Mesendoderm (in vitro differentiated cells): ENCODE measurements around the gene ASF1B.

Experiments used
- DNase-seq: peaks from one replicate; pipeline ENCODE4 v3.0.0; 2013
- H2AK5ac ChIP-seq: 2 replicates; pipeline ENCODE4 v1.6.1; 2013; ENCODE audit warnings: low read length, inconsistent platforms
- H2BK120ac ChIP-seq: 2 replicates; pipeline ENCODE4 v1.6.1; 2013; ENCODE audit warnings: low read depth, mild to moderate bottlenecking, low read length, moderate library complexity, mixed read lengths
- H2BK15ac ChIP-seq: replicated peaks from 2 replicates; pipeline ENCODE4 v1.6.1; 2013; ENCODE audit warnings: low read depth, mild to moderate bottlenecking, moderate library complexity
- H2BK5ac ChIP-seq: 2 replicates; pipeline ENCODE4 v1.6.1; 2013; ENCODE audit warnings: low read length, inconsistent platforms
- H3K18ac ChIP-seq: 2 replicates; pipeline ENCODE4 v1.6.1; 2013; ENCODE audit warnings: mild to moderate bottlenecking, low read length, mixed read lengths
- H3K23ac ChIP-seq: one replicate; pipeline ENCODE4 v1.6.1; 2013; ENCODE audit warnings: low read length
- H3K27ac ChIP-seq: 2 replicates; pipeline ENCODE4 v1.5.1; 2013; ENCODE audit warnings: low read depth, mild to moderate bottlenecking, inconsistent platforms, low read length, moderate library complexity
- H3K27me3 ChIP-seq: 2 replicates; pipeline ENCODE4 v1.6.1; 2013; ENCODE audit warnings: low read length, control low read depth, mild to moderate bottlenecking, inconsistent platforms; ENCODE audit not compliant: insufficient read depth, poor library complexity
- H3K36me3 ChIP-seq: 2 replicates; pipeline ENCODE4 v1.6.1; 2013; ENCODE audit warnings: low read length, inconsistent platforms; ENCODE audit not compliant: control insufficient read depth, insufficient read depth
- H3K4ac ChIP-seq: one replicate; pipeline ENCODE4 v1.6.1; 2013; ENCODE audit warnings: low read depth, mild to moderate bottlenecking, low read length, moderate library complexity
- H3K4me1 ChIP-seq: 2 replicates; pipeline ENCODE4 v1.6.1; 2013; ENCODE audit warnings: low read depth, low read length, inconsistent platforms; ENCODE audit not compliant: control insufficient read depth
- H3K4me2 ChIP-seq: 2 replicates; pipeline ENCODE4 v1.6.1; 2013; ENCODE audit warnings: low read length
- H3K4me3 ChIP-seq: 2 replicates; pipeline ENCODE4 v1.5.1; 2013; ENCODE audit warnings: mild to moderate bottlenecking, low read length
- H3K56ac ChIP-seq: one replicate; pipeline ENCODE4 v1.6.1; 2013; ENCODE audit warnings: low read length
- H3K79me1 ChIP-seq: 2 replicates; pipeline ENCODE4 v1.6.1; 2013; ENCODE audit warnings: low read length, inconsistent platforms
- H3K79me2 ChIP-seq: 2 replicates; pipeline ENCODE4 v1.6.1; 2013; ENCODE audit warnings: mild to moderate bottlenecking, low read length; ENCODE audit not compliant: control insufficient read depth, insufficient read depth
- H3K9ac ChIP-seq: 2 replicates; pipeline ENCODE4 v1.6.1; 2013; ENCODE audit warnings: low read length, inconsistent platforms
- H4K5ac ChIP-seq: one replicate; pipeline ENCODE4 v1.6.1; 2013; ENCODE audit warnings: low read length
- H4K8ac ChIP-seq: one replicate; pipeline ENCODE4 v1.6.1; 2013; ENCODE audit warnings: low read depth, mild to moderate bottlenecking, control low read depth, low read length, moderate library complexity
- WGBS: extraction: QIAGEN DNeasy Blood & Tissue Kit; methylation state at CpG from one replicate; pipeline ENCODE4 v1.1.7; 2013; ENCODE audit warnings: low lambda C conversion rate, missing lambda C conversion rate; ENCODE audit not compliant: insufficient coverage; ENCODE audit errors: extremely low coverage; 5-methylcytosine and 5-hydroxymethylcytosine counted together

The ASF1B gene

DNA sequence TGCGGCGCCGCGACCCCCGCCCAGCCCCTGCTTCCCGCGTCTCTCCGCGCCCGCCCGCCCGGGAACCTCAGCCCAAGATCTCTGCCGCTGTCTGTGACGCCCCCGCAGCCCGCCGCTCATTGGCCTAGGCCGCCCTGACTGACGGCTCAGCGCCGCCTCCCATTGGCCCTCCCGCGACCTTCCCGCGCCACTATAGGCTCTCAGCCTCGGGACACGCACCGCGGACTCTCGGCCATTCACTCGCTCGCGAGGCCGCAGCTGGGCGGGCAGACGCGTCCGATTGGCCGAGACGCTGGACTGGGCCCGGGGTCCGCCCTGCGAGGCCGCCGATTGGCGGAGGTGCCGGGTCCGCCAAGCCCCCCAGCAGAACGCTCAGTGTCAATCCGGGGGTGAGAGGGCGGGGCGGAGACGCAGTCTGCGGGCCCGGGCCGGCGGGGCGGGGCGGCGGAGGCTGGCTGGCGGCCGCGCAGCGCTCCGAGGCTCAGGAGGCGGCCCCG is 18.7 kb downstream of the ASF1B start, which contains the start of gene PRKACA:
PRKACA (minus strand) TSS at position 95 of the 497 bp plus-strand sequence. CDS start 215 bp downstream, outside the sequence.
- Histone ChIP-seq H3K27me3 (no peaks in the 10 kb centered on the region), H3K18ac (peak within 1 kb of the TSS; percentile 40), H2AK5ac (no peak within 1 kb of the TSS), H2BK120ac (no peak within 1 kb of the TSS), H3K23ac (peak within 1 kb of the TSS; percentile 98), H3K4me2 (peak within 1 kb of the TSS; percentile 89), H4K8ac (no peak within 1 kb of the TSS), H3K36me3 (peaks cover 1% of the 10 kb centered on the region), H2BK5ac (no peak within 1 kb of the TSS), H3K4me1 (peaks cover 11% of the 10 kb centered on the region), H3K4me3 (peak within 1 kb of the TSS; percentile 57), H3K79me1 (peaks cover 4% of the 10 kb centered on the region), H3K27ac (peak within 1 kb of the TSS; percentile 76), H3K79me2 (no peaks in the 10 kb centered on the region), H3K56ac (peak within 1 kb of the TSS; percentile 95), H3K4ac (peak within 1 kb of the TSS; percentile 20), H2BK15ac (no peak within 1 kb of the TSS), H4K5ac (no peak within 1 kb of the TSS), H3K9ac (peak within 1 kb of the TSS; percentile 89)
- no CpG with 5 or more reads among the region's 67 CpGs for WGBS
- peak; percentile 99 for DNase-seq

DNA sequence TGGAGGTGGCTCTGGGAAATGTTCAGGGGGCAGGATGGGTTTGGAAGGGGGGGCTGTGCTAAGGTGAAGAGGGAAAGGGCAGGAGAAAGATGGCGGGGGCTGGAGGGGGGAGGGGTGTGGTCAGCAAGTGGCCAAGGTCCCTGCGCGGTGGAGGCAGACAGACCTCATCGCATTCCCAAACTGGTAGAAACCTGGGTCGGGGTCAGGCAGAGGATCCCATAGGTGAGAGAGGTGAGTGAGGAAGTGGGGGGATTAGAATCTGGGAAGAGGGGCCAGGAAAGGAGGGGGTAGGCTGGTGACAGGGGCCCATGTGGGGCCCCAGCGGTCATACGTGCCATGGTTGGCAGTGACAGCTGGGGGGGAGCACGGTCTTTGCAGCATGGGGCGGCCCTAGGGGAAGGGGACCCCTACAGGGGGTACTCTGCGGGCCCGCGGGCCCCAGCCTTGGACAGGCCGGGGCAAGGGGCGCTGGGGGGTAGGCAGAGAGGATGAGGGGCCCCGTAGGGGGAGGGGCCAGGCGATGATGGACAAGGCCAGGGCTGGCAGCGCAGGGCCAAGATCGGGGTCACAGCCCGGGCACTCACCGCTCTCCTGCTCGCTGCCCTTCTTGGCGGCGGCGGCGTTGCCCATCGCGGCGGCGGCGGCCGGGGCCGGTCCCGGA is 19.3 kb downstream of the ASF1B start:
- peaks cover 11% of the 10 kb centered on the region for H3K4me1 ChIP-seq

DNA sequence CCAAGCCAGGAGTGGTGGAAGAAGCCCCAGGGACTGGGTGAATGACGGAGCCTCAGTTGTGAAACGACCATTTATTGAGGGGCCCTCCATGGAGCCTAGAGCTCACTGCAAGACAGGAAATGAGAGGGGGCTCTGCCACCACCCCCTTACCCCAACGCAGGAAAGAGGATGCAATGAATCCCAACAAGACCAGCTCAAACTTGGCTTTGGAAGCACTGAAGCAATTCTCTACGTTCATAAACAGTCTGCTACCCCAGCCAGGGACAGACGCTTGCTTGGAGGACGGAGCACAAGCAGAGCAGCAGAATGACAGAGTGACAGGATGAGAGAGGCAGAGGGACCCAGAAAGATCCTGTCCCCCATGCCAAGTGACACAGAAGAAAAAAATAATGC is 19.9 kb downstream of the ASF1B start:
- no CpG with 5 or more reads among the region's 6 CpGs for WGBS

More for the DNA sequence above, 19.3 kb downstream of the ASF1B start:
- H3K79me1 ChIP-seq, result peaks cover 4% of the 10 kb centered on the region
- H3K56ac ChIP-seq, result peak overlapping the region; percentile 87
- no peak for DNase-seq
- no peak overlapping the region for H2BK5ac ChIP-seq
- H3K4ac ChIP-seq, result peak overlapping the region; percentile 4
- no peak overlapping the region for H2BK15ac ChIP-seq
- no peak overlapping the region for H3K27ac ChIP-seq
- H3K4me2 ChIP-seq, result peak overlapping the region; percentile 85
- H3K27me3 ChIP-seq, result no peaks in the 10 kb centered on the region
- H3K18ac ChIP-seq, result peak overlapping the region; percentile 15
- H4K8ac ChIP-seq, result no peak overlapping the region
- H3K23ac ChIP-seq, result no peak overlapping the region
- peak overlapping the region; percentile 74 for H3K9ac ChIP-seq
- WGBS, result no CpG with 5 or more reads among the region's 33 CpGs
- H4K5ac ChIP-seq, result no peak overlapping the region
- H3K4me3 ChIP-seq, result peak overlapping the region; percentile 57
- H3K79me2 ChIP-seq, result no peaks in the 10 kb centered on the region
- H3K36me3 ChIP-seq, result peaks cover 1% of the 10 kb centered on the region
- H2AK5ac ChIP-seq, result no peak overlapping the region
- no peak overlapping the region for H2BK120ac ChIP-seq

DNA sequence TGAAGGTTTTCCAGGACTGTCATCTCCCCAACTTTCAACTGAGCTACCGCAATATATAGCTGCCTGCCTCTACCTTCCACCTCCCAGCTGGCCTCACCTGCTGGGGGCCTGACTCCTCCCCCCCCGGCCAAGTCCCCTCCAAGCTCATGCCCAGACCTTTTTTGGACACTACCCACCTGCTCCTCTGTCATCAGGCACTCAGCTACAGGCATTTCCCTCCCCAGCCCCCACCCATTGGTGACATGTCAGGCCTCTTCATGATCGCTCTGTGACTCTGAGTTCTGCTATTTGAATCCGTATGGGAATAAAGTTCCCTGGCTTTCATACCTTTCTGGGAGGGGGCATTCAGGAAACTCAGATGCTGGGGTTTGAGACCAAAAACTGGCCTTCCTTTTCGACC is 20.6 kb downstream of the ASF1B start:
- DNase-seq, result no peak
- H3K27ac ChIP-seq, result no peak overlapping the region
- H3K23ac ChIP-seq, result no peak overlapping the region
- H3K4ac ChIP-seq, result no peak overlapping the region
- no peak overlapping the region for H3K4me2 ChIP-seq
- H3K18ac ChIP-seq, result no peak overlapping the region
- no peak overlapping the region for H2BK5ac ChIP-seq
- peaks cover 13% of the 10 kb centered on the region for H3K4me1 ChIP-seq
- H3K4me3 ChIP-seq, result no peak overlapping the region
- no peak overlapping the region for H4K8ac ChIP-seq
- no peak overlapping the region for H2AK5ac ChIP-seq
- no peak overlapping the region for H2BK120ac ChIP-seq
- peaks cover 4% of the 10 kb centered on the region for H3K79me1 ChIP-seq
- no peak overlapping the region for H4K5ac ChIP-seq
- H3K9ac ChIP-seq, result no peak overlapping the region
- WGBS, result no CpG with 5 or more reads among the region's 5 CpGs
- H2BK15ac ChIP-seq, result no peak overlapping the region
- no peaks in the 10 kb centered on the region for H3K27me3 ChIP-seq
- H3K36me3 ChIP-seq, result peaks cover 1% of the 10 kb centered on the region
- H3K56ac ChIP-seq, result no peak overlapping the region
- no peaks in the 10 kb centered on the region for H3K79me2 ChIP-seq

More for the DNA sequence above, 19.9 kb downstream of the ASF1B start:
- H3K56ac ChIP-seq, result peak overlapping the region; percentile 87
- peak overlapping the region; percentile 85 for H3K4me2 ChIP-seq
- H3K79me2 ChIP-seq, result no peaks in the 10 kb centered on the region
- H3K4me3 ChIP-seq, result no peak overlapping the region
- H3K27me3 ChIP-seq, result no peaks in the 10 kb centered on the region
- no peak overlapping the region for H2BK120ac ChIP-seq
- no peak overlapping the region for H3K18ac ChIP-seq
- no peak overlapping the region for H3K23ac ChIP-seq
- H4K5ac ChIP-seq, result no peak overlapping the region
- peaks cover 13% of the 10 kb centered on the region for H3K4me1 ChIP-seq
- H3K36me3 ChIP-seq, result peaks cover 1% of the 10 kb centered on the region
- no peak overlapping the region for H2BK15ac ChIP-seq
- H3K9ac ChIP-seq, result peak overlapping the region; percentile 74
- no peak overlapping the region for H4K8ac ChIP-seq
- peaks cover 4% of the 10 kb centered on the region for H3K79me1 ChIP-seq
- no peak overlapping the region for H3K27ac ChIP-seq
- no peak overlapping the region for H2AK5ac ChIP-seq
- H2BK5ac ChIP-seq, result no peak overlapping the region
- DNase-seq, result no peak
- H3K4ac ChIP-seq, result no peak overlapping the region

DNA sequence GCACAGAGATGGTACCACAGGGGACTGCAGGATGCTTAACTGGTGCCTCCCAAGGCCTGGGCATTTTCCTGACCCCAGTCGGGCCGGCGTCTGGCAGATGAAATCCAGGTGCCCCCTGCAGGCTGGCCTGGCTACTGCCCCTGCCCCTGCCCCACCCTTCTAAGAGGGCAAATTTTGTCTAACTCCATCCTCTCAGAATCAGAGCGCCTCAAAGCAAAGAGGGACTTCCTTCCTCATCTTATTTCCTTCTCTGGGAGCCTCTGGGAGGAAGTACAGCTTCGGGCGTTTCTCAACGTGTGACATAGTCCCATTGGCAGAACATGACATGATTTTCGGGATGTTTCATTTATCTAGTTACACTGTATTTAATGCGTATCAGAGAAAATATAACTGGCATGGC is 21.5 kb downstream of the ASF1B start:
- no peaks in the 10 kb centered on the region for H3K27me3 ChIP-seq
- H3K9ac ChIP-seq, result no peak overlapping the region
- no peak overlapping the region for H3K27ac ChIP-seq
- H2BK15ac ChIP-seq, result no peak overlapping the region
- H3K56ac ChIP-seq, result no peak overlapping the region
- peak; percentile 40 for DNase-seq
- no peak overlapping the region for H2BK120ac ChIP-seq
- no peak overlapping the region for H3K18ac ChIP-seq
- no peak overlapping the region for H3K23ac ChIP-seq
- H3K36me3 ChIP-seq, result peaks cover 1% of the 10 kb centered on the region
- peaks cover 4% of the 10 kb centered on the region for H3K79me1 ChIP-seq
- no peak overlapping the region for H3K4me3 ChIP-seq
- H4K5ac ChIP-seq, result no peak overlapping the region
- peaks cover 13% of the 10 kb centered on the region for H3K4me1 ChIP-seq
- no peak overlapping the region for H2AK5ac ChIP-seq
- no peaks in the 10 kb centered on the region for H3K79me2 ChIP-seq
- H3K4me2 ChIP-seq, result no peak overlapping the region
- no peak overlapping the region for H4K8ac ChIP-seq
- H3K4ac ChIP-seq, result no peak overlapping the region
- H2BK5ac ChIP-seq, result no peak overlapping the region
- no CpG with 5 or more reads among the region's 9 CpGs for WGBS
